GM23248 (cell line): ENCODE results near the gene LRMDA. TPM values are rescaled to one million over a fixed set of nuclear protein-coding genes. Genes with fewer than 3 reads are reported as not detected.
"Not testable (repeated sequence)": the region's sequence is repeated elsewhere in the genome, so short reads cannot be mapped to it uniquely, and the experiment has no call there.

Source experiments
- DNase-seq: peaks from one replicate; pipeline ENCODE4 v3.0.0-alpha.2; 2015
- H2AFZ ChIP-seq: fragments of 200-600 bp; sonication (generic); 2 replicates; pipeline ENCODE4 v1.6.1; 2016; ENCODE audit warnings: antibody characterized with exemption
- H3F3A ChIP-seq: fragments of 200-600 bp; sonication (generic); 2 replicates; pipeline ENCODE4 v1.6.1; 2016; ENCODE audit warnings: mild to moderate bottlenecking, antibody characterized with exemption, mixed run types; ENCODE audit not compliant: insufficient read depth
- H3K27ac ChIP-seq: fragments of 200-600 bp; sonication (generic); 2 replicates; pipeline ENCODE4 v1.5.1; 2016; ENCODE audit warnings: mild to moderate bottlenecking
- H3K27me3 ChIP-seq: fragments of 200-600 bp; sonication (generic); replicated peaks from 2 replicates; pipeline ENCODE4 v1.6.1; 2016; ENCODE audit warnings: mild to moderate bottlenecking; ENCODE audit not compliant: insufficient read depth
- H3K36me3 ChIP-seq: fragments of 200-600 bp; sonication (generic); 2 replicates; pipeline ENCODE4 v1.6.1; 2016; ENCODE audit warnings: low read depth, mild to moderate bottlenecking
- H3K4me1 ChIP-seq: fragments of 200-600 bp; sonication (generic); 2 replicates; pipeline ENCODE4 v1.6.1; 2016; ENCODE audit warnings: mild to moderate bottlenecking; ENCODE audit not compliant: insufficient read depth
- H3K4me2 ChIP-seq: fragments of 200-600 bp; sonication (generic); one replicate; pipeline ENCODE4 v1.6.1; 2016; ENCODE audit warnings: mild to moderate bottlenecking; ENCODE audit not compliant: unreplicated experiment
- H3K4me3 ChIP-seq: fragments of 200-600 bp; sonication (generic); 2 replicates; pipeline ENCODE4 v1.5.1; 2016; ENCODE audit warnings: mild to moderate bottlenecking
- H3K79me2 ChIP-seq: fragments of 200-600 bp; sonication (generic); 2 replicates; pipeline ENCODE4 v1.6.1; 2016; ENCODE audit warnings: mild to moderate bottlenecking; ENCODE audit not compliant: insufficient read depth
- H3K9ac ChIP-seq: fragments of 200-600 bp; sonication (generic); 2 replicates; pipeline ENCODE4 v1.6.1; 2016; ENCODE audit warnings: mild to moderate bottlenecking
- H3K9me2 ChIP-seq: fragments of 200-600 bp; sonication (generic); 2 replicates; pipeline ENCODE4 v1.6.1; 2016; ENCODE audit warnings: mixed run types, mild to moderate bottlenecking, moderate library complexity; ENCODE audit not compliant: insufficient read depth
- H3K9me3 ChIP-seq: fragments of 200-600 bp; sonication (generic); one replicate; pipeline ENCODE4 v1.6.1; 2017; ENCODE audit warnings: low read depth
- H4K20me1 ChIP-seq: fragments of 200-600 bp; sonication (generic); 2 replicates; pipeline ENCODE4 v1.6.0; 2016; ENCODE audit not compliant: insufficient read depth
- EZH2 ChIP-seq: fragments of 200-600 bp; sonication (generic); IDR thresholded peaks from 2 replicates; pipeline ENCODE4 v1.6.1; 2018; ENCODE audit warnings: antibody characterized with exemption, mild to moderate bottlenecking; ENCODE audit not compliant: insufficient read depth, poor library complexity, severe bottlenecking
- EZH2phosphoT487 ChIP-seq: fragments of 200-600 bp; sonication (generic); IDR thresholded peaks from 2 replicates; pipeline ENCODE4 v1.6.1; 2018; ENCODE audit warnings: antibody characterized with exemption, moderate library complexity, mild to moderate bottlenecking, low read depth; ENCODE audit not compliant: insufficient read depth
- WGBS, 2 experiments: methylation state at CpG; one replicate each; pipeline ENCODE4 v1.1.6; 2015 to 2017; ENCODE audit warnings: low lambda C conversion rate in 2 of 2, low coverage in 1 of 2; ENCODE audit errors: missing lambda C conversion rate in 2 of 2; 5-methylcytosine and 5-hydroxymethylcytosine counted together
- in situ Hi-C: fragments of 300-500 bp; cut with MboI; formaldehyde crosslinking; loops from 2 replicates; pipeline ENCODE4 v1.15.0; 2020
- polyA plus RNA-seq: library from polyadenylated mRNA; unstranded; fragments of >200 nt; fragmentation: Nextera tagmentation; extraction: Ambion mirVana; gene quantifications from 2 replicates; pipeline ENCODE4 v1.2.1, GENCODE V29; 2016
- total RNA-seq: library from RNA; depleted of rRNA; stranded (reverse); fragments of >200 nt; shearing (Covaris generic); gene quantifications from 2 replicates; pipeline ENCODE4 v1.2.3, GENCODE V29; 2014

The LRMDA gene
- total and polyA plus RNA-seq, 2 experiments from 2014 or later: 2.6 TPM; not detected in 1

DNA sequence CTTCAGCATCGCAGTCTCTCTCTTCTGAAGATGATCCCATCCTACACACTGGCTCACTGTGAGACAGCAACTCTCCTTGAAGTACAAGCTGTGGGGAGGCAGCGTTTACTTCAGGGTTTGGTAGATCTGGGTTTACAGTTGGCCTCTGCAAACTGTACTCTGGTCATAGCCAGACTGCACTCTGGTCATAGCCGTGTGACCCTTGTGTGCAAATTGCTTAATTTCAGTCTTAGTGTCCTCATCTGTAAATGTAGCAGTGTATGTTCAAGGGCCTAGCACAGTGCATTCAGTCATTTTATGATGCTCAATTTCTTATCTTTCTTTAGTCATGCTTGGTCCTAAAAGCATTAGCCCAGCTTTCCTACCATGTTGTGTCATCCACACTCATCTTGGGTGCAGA is 188.2 kb downstream of the LRMDA start:
- in situ Hi-C loops: no loop called here
- no peak for TF ChIP-seq EZH2phosphoT487
- TF ChIP-seq EZH2: no peak
- no peak overlapping the region for H3K27ac ChIP-seq
- no peaks in the 10 kb centered on the region for H3K36me3 ChIP-seq
- H3K9me3 ChIP-seq: no peaks in the 10 kb centered on the region
- no peaks in the 10 kb centered on the region for H3K9me2 ChIP-seq
- H3K4me2 ChIP-seq: no peak overlapping the region
- DNase-seq: no peak
- H3K9ac ChIP-seq: no peak overlapping the region
- peaks cover 29% of the 10 kb centered on the region for H3K27me3 ChIP-seq
- 87 to 88% methylated on average over 3 of the region's 3 CpGs for whole genome bisulfite sequencing, 2 experiments
- no peak overlapping the region for H2AFZ ChIP-seq
- H3K4me3 ChIP-seq: no peak overlapping the region
- no peaks in the 10 kb centered on the region for H4K20me1 ChIP-seq
- no peaks in the 10 kb centered on the region for H3K79me2 ChIP-seq
- no peaks in the 10 kb centered on the region for H3F3A ChIP-seq
- no peaks in the 10 kb centered on the region for H3K4me1 ChIP-seq

- no peaks in the 10 kb centered on the region for H3K36me3 ChIP-seq
- no peak overlapping the region for H3K4me2 ChIP-seq
- in situ Hi-C loops: no loop called here
- no peak overlapping the region for H2AFZ ChIP-seq
- H3K79me2 ChIP-seq: no peaks in the 10 kb centered on the region
- no peaks in the 10 kb centered on the region for H3K4me1 ChIP-seq
- no peak overlapping the region for H3K4me3 ChIP-seq
- H3K27me3 ChIP-seq: peaks cover 34% of the 10 kb centered on the region
- TF ChIP-seq EZH2 (no peak), EZH2phosphoT487 (no peak)
- H3K9me3 ChIP-seq: no peaks in the 10 kb centered on the region
- H3F3A ChIP-seq: no peaks in the 10 kb centered on the region
- no peaks in the 10 kb centered on the region for H4K20me1 ChIP-seq
- H3K27ac ChIP-seq: no peak overlapping the region
- H3K9ac ChIP-seq: no peak overlapping the region
- no peaks in the 10 kb centered on the region for H3K9me2 ChIP-seq
- no peak for DNase-seq
Observed at GRCh38 chr10:75620356-75620755, 188.9 kb downstream of the LRMDA start.

DNA sequence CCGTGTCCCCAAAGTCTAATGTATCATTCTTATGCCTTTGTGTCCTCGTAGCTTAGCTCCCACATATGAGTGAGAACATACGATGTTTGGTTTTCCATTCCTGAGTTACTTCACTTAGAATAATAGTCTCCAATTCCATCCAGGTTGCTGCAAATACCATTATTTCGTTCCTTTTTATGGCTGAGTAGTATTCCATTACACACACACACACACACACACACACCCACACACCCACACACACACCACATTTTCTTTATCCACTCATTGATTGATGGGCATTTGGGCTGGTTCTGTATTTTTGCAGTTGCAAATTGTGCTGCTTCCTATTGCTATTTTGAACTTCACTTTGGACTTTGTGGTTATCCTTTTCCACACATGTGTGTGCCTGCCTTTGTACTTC is 189.6 kb downstream of the LRMDA start:
- H3K9me3 ChIP-seq, H3K36me3 ChIP-seq, H3K4me1 ChIP-seq, in situ Hi-C loops, DNase-seq, H3K9me2 ChIP-seq, H3K9ac ChIP-seq, H3K27ac ChIP-seq, H4K20me1 ChIP-seq, H2AFZ ChIP-seq, H3K4me3 ChIP-seq, H3F3A ChIP-seq, H3K79me2 ChIP-seq, H3K4me2 ChIP-seq: not testable (repeated sequence)
- 77 to 80% methylated on average over 4 of the region's 4 CpGs for WGBS, 2 experiments
- H3K27me3 ChIP-seq: peaks cover 40% of the 10 kb centered on the region

GRCh38 chr10:75622503-75622902 is 191.1 kb downstream of the LRMDA start:
- no peak overlapping the region for H3K9ac ChIP-seq
- no peak overlapping the region for H3K4me3 ChIP-seq
- H3K27ac ChIP-seq: no peak overlapping the region
- no peaks in the 10 kb centered on the region for H3K79me2 ChIP-seq
- H3F3A ChIP-seq: no peaks in the 10 kb centered on the region
- no peaks in the 10 kb centered on the region for H3K9me3 ChIP-seq
- no peaks in the 10 kb centered on the region for H3K9me2 ChIP-seq
- in situ Hi-C loops: no loop called here
- H3K36me3 ChIP-seq: no peaks in the 10 kb centered on the region
- 79 to 90% methylated on average over 1 of the region's 1 CpG for WGBS, 2 experiments
- no peaks in the 10 kb centered on the region for H3K4me1 ChIP-seq
- no peaks in the 10 kb centered on the region for H4K20me1 ChIP-seq
- DNase-seq: no peak
- H2AFZ ChIP-seq: no peak overlapping the region
- H3K27me3 ChIP-seq: peaks cover 39% of the 10 kb centered on the region
- H3K4me2 ChIP-seq: no peak overlapping the region
- TF ChIP-seq EZH2: no peak
- TF ChIP-seq EZH2phosphoT487: no peak

DNA sequence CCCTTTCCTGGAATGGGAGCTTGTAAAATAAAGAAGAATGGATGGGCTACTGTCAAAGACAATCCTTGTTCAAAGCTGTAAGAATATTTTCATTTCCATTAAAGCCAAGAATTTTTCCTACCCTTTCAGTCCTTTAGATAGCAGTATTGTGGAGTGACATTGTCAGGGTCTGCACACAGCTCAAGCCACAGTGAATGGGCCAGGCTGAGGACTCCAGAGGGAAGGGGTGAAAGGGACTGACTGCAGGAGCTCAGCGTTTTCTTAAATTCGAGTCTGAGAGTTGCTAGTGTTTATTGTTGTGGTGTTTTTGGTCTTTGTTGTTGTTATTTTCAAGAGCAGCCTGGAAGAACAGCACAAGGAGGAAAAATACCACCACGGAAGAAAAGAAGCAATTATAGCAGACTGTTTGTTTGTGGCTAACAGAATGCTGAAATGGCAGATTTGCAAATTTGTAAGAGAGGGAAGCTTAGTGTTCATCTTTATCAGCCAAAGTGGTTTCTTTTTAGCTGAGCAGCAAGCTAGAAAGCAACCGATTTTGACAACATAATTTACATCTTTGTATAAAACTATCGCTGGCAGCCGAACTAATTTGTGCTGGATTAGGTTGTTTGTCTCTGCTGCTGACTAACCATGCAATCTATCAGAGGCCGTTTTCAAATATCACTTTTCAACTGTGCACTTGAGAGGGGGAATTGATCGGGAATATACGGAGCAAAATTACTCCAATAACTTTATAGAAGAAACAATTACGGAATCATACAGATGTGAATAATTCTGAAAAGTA is 192.1 kb downstream of the LRMDA start:
- no peaks in the 10 kb centered on the region for H4K20me1 ChIP-seq
- no peaks in the 10 kb centered on the region for H3F3A ChIP-seq
- no peak for DNase-seq
- H3K4me3 ChIP-seq: no peak overlapping the region
- no peak overlapping the region for H3K27ac ChIP-seq
- no peak overlapping the region for H2AFZ ChIP-seq
- in situ Hi-C loops: no loop called here
- no peaks in the 10 kb centered on the region for H3K9me3 ChIP-seq
- H3K9me2 ChIP-seq: no peaks in the 10 kb centered on the region
- H3K4me2 ChIP-seq: no peak overlapping the region
- no peaks in the 10 kb centered on the region for H3K36me3 ChIP-seq
- no peaks in the 10 kb centered on the region for H3K79me2 ChIP-seq
- H3K9ac ChIP-seq: no peak overlapping the region
- peaks cover 36% of the 10 kb centered on the region for H3K27me3 ChIP-seq
- TF ChIP-seq EZH2phosphoT487: no peak
- no peak for TF ChIP-seq EZH2
- no peaks in the 10 kb centered on the region for H3K4me1 ChIP-seq
- WGBS, 2 experiments: 19 to 20% methylated on average over 10 of the region's 10 CpGs
